IPS-15b (cell line): ENCODE results near the gene FILIP1L.

ENCODE experiments used
- H3K27me3 ChIP-seq: one replicate; pipeline ENCODE4 v1.6.1; 2013; ENCODE audit warnings: low read length; ENCODE audit not compliant: control insufficient read depth, insufficient read depth
- H3K36me3 ChIP-seq: one replicate; pipeline ENCODE4 v1.6.1; 2013; ENCODE audit warnings: low read length; ENCODE audit not compliant: control insufficient read depth, insufficient read depth
- H3K4me1 ChIP-seq: one replicate; pipeline ENCODE4 v1.6.1; 2013; ENCODE audit warnings: mild to moderate bottlenecking, low read length; ENCODE audit not compliant: control insufficient read depth, insufficient read depth
- H3K4me3 ChIP-seq: one replicate; pipeline ENCODE4 v1.5.1; 2013; ENCODE audit warnings: low read depth, low read length
- H3K9ac ChIP-seq: one replicate; pipeline ENCODE4 v1.6.1; 2013; ENCODE audit warnings: low read depth, mild to moderate bottlenecking, low read length
- H3K9me3 ChIP-seq: one replicate; pipeline ENCODE4 v1.6.1; 2013; ENCODE audit warnings: mild to moderate bottlenecking, low read length; ENCODE audit not compliant: control insufficient read depth, insufficient read depth

Gene FILIP1L

GRCh38 chr3:100124201-100124761, 10.0 kb upstream of the FILIP1L start:
- no peaks in the 10 kb centered on the region for H3K36me3 ChIP-seq

GRCh38 chr3:100123112-100123511, 8.8 kb upstream of the FILIP1L start:
- Histone ChIP-seq H3K27me3 (no peaks in the 10 kb centered on the region), H3K36me3 (no peaks in the 10 kb centered on the region), H3K9me3 (no peaks in the 10 kb centered on the region), H3K9ac (no peak overlapping the region), H3K4me1 (no peaks in the 10 kb centered on the region), H3K4me3 (no peak overlapping the region)

More at GRCh38 chr3:100124201-100124761, 10.0 kb upstream of the FILIP1L start:
- Histone ChIP-seq H3K9me3 (no peaks in the 10 kb centered on the region), H3K9ac (no peak overlapping the region), H3K4me3 (no peak overlapping the region), H3K4me1 (no peaks in the 10 kb centered on the region), H3K27me3 (no peaks in the 10 kb centered on the region)

GRCh38 chr3:100122321-100122720, 8.0 kb upstream of the FILIP1L start:
- no peaks in the 10 kb centered on the region for H3K27me3 ChIP-seq
- H3K36me3 ChIP-seq, result no peaks in the 10 kb centered on the region
- H3K9ac ChIP-seq, result no peak overlapping the region
- no peaks in the 10 kb centered on the region for H3K9me3 ChIP-seq
- no peak overlapping the region for H3K4me3 ChIP-seq
- H3K4me1 ChIP-seq, result no peaks in the 10 kb centered on the region

- no peak overlapping the region for H3K4me3 ChIP-seq
- no peaks in the 10 kb centered on the region for H3K4me1 ChIP-seq
- H3K9me3 ChIP-seq, result no peaks in the 10 kb centered on the region
- no peaks in the 10 kb centered on the region for H3K27me3 ChIP-seq
- H3K9ac ChIP-seq, result no peak overlapping the region
- H3K36me3 ChIP-seq, result no peaks in the 10 kb centered on the region
Observed at GRCh38 chr3:100120693-100121092, 6.4 kb upstream of the FILIP1L start.

- Histone ChIP-seq H3K27me3 (no peaks in the 10 kb centered on the region), H3K4me1 (no peaks in the 10 kb centered on the region), H3K4me3 (no peak overlapping the region), H3K9me3 (no peaks in the 10 kb centered on the region), H3K9ac (no peak overlapping the region), H3K36me3 (no peaks in the 10 kb centered on the region)
Observed at GRCh38 chr3:100120012-100120411, 5.7 kb upstream of the FILIP1L start.

- no peaks in the 10 kb centered on the region for H3K36me3 ChIP-seq
- H3K9me3 ChIP-seq, result no peaks in the 10 kb centered on the region
- H3K4me1 ChIP-seq, result no peaks in the 10 kb centered on the region
- H3K4me3 ChIP-seq, result no peak overlapping the region
- H3K9ac ChIP-seq, result no peak overlapping the region
- no peaks in the 10 kb centered on the region for H3K27me3 ChIP-seq
Observed at GRCh38 chr3:100117093-100117492, 2.8 kb upstream of the FILIP1L start.

GRCh38 chr3:100113723-100114412, 433 bp downstream of the FILIP1L start:
- no peak overlapping the region for H3K4me3 ChIP-seq
- no peaks in the 10 kb centered on the region for H3K4me1 ChIP-seq
- no peaks in the 10 kb centered on the region for H3K27me3 ChIP-seq
- H3K36me3 ChIP-seq, result no peaks in the 10 kb centered on the region
- no peak overlapping the region for H3K9ac ChIP-seq
- no peaks in the 10 kb centered on the region for H3K9me3 ChIP-seq

GRCh38 chr3:100111728-100112127, 2.6 kb downstream of the FILIP1L start:
- H3K27me3 ChIP-seq, result no peaks in the 10 kb centered on the region
- no peaks in the 10 kb centered on the region for H3K4me1 ChIP-seq

GRCh38 chr3:100110162-100110561, 4.1 kb downstream of the FILIP1L start:
- Histone ChIP-seq H3K36me3 (no peaks in the 10 kb centered on the region), H3K9ac (no peak overlapping the region), H3K4me1 (no peaks in the 10 kb centered on the region), H3K4me3 (no peak overlapping the region), H3K9me3 (no peaks in the 10 kb centered on the region), H3K27me3 (no peaks in the 10 kb centered on the region)

More at GRCh38 chr3:100111728-100112127, 2.6 kb downstream of the FILIP1L start:
- Histone ChIP-seq H3K9ac (no peak overlapping the region), H3K36me3 (no peaks in the 10 kb centered on the region), H3K9me3 (no peaks in the 10 kb centered on the region), H3K4me3 (no peak overlapping the region)

- Histone ChIP-seq H3K27me3 (no peaks in the 10 kb centered on the region), H3K9me3 (no peaks in the 10 kb centered on the region), H3K36me3 (no peaks in the 10 kb centered on the region), H3K4me1 (no peaks in the 10 kb centered on the region), H3K4me3 (no peak overlapping the region), H3K9ac (no peak overlapping the region)
Observed at GRCh38 chr3:100108464-100109079, 5.7 kb downstream of the FILIP1L start.

- Histone ChIP-seq H3K4me1 (no peaks in the 10 kb centered on the region), H3K4me3 (no peak overlapping the region), H3K36me3 (no peaks in the 10 kb centered on the region), H3K9me3 (no peaks in the 10 kb centered on the region), H3K27me3 (no peaks in the 10 kb centered on the region), H3K9ac (no peak overlapping the region)
Observed at GRCh38 chr3:100107221-100107814, 7.0 kb downstream of the FILIP1L start.
